Pancreas (tissue), 10 donors: ENCODE results near the gene CHST8. TPM values are rescaled to one million over a fixed set of nuclear protein-coding genes. Genes with fewer than 3 reads are reported as not detected.

Experiments
- ATAC-seq, 4 donors: fragments of 200-7000 bp; cut with Tn5 transposase; one replicate each; pipeline versions ENCODE4 v1.8.0 to v1.9.1; 2020; ENCODE audit warnings: mild to moderate bottlenecking in 4 of 4, moderate library complexity in 4 of 4
- DNase-seq, 6 donors: peaks; one replicate each; pipeline ENCODE4 v3.0.0-alpha.2; 2020
- FAIRE-seq: peaks from 2 replicates; lab custom pipeline; 2012; peaks lifted over from hg19 to GRCh38; lab: Jason Lieb, UNC
- H3K27ac ChIP-seq, 4 donors: fragments of 200-600 bp; sonication (generic); 1 replicate in 3 of 4; 2 replicates in 1 of 4; pipeline versions ENCODE4 v1.5.0 to v1.8.0; 2020
- H3K27me3 ChIP-seq, 4 donors: fragments of 200-600 bp; one replicate each; pipeline ENCODE4 v1.8.0; 2021
- H3K36me3 ChIP-seq, 3 donors: fragments of 200-600 bp; sonication (generic) in 1 of 3; one replicate each; pipeline versions ENCODE4 v1.5.0 to v1.8.0; 2020 to 2021
- H3K4me1 ChIP-seq, 3 donors: fragments of 200-600 bp; one replicate each; pipeline ENCODE4 v1.8.0; 2021
- H3K4me3 ChIP-seq, 4 donors: fragments of 200-600 bp; sonication (generic) in 2 of 4; one replicate each; pipeline versions ENCODE4 v1.5.0 to v1.8.0; 2020 to 2021
- H3K9me3 ChIP-seq, 4 donors: fragments of 200-600 bp; one replicate each; pipeline ENCODE4 v1.8.0; 2021
- WGBS, 2 donors: extraction: QIAGEN DNeasy Blood & Tissue Kit; methylation state at CpG; one replicate each; pipeline ENCODE4 v1.1.7; 2013; 5-methylcytosine and 5-hydroxymethylcytosine counted together
- intact Hi-C, 3 donors: fragments of 100-400 bp; cut with DNase I; formaldehyde crosslinking; loops; one replicate each; pipeline versions ENCODE4 v1.11.1 to v1.14.2; 2022
- polyA plus RNA-seq, 2 donors: library from polyadenylated mRNA; stranded (reverse); fragments of 200-250 nt; gene quantifications; one replicate each; pipeline ENCODE4 v1.2.3, GENCODE V29; 2013
- total RNA-seq, 6 donors: library from RNA; stranded (reverse); fragmentation: NEBNext Ultra II Directional in 4 of 6; extraction: Animal tissue kit (Norgen Biotek cat#: 25700) in 4 of 6; gene quantifications; one replicate each; pipeline versions ENCODE4 v1.2.1 to v1.2.4, GENCODE V29; 2021 to 2023
- TF ChIP-seq, protein P1 (sequence below), 4 donors: fragments of 200-600 bp; sonication (generic) in 3 of 4; IDR thresholded peaks; one replicate each; pipeline versions ENCODE4 v1.5.0 to v1.8.0; 2021; ENCODE audit warnings: antibody characterized with exemption in 4 of 4
- donor health status: healthy with polysubstance abuse.
- donor health status: DM: no; HTN: no; CAD: no; lungs with moderate emphysema.
- donor health status: DM: no; HTN: no; CAD: no.
- donor health status: control.
- donor health status: control.
- donor health status: Bipolar disorder and iron deficiency.
- donor health status: DM: yes; HTN: yes; CAD: no.
- donor health status: DM: no; HTN: no; CAD: no.
- donor health status: DM: no; HTN: no; CAD: no.
- donor health status: DM: yes; HTN: yes; CAD: no.

The CHST8 gene
- total and polyA plus RNA-seq, 8 donors = 0.41 to 3.6 (median 0.89) TPM

DNA sequence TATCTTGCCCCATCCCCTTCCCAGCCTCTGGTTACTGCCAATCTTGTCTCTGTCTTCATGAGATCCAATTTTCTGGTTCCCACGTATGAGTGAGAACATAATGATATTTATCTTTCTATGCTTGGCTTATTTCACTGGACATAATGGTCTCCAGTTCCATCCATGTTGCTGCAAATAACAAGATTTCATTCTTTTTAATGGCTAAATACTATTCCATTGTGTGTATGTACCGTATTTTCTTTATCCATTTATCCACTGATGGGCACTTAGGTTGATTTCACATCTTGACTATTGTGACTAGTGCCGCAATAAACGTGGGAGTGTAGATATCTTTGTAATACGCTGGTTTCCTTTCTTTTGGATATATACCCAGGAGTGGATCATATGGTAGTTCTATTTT lies 43.0 kb downstream of the CHST8 start:
- H3K27me3 ChIP-seq = no peaks in the 10 kb centered on the region
- intact Hi-C loops = no loop called here
- ATAC-seq (no peak), FAIRE-seq (no peak), DNase-seq (no peak)
- 70 to 83% methylated on average over 5 of the region's 5 CpGs for WGBS, 2 donors
- no peaks in the 10 kb centered on the region for H3K4me1 ChIP-seq
- TF ChIP-seq, protein P1, sequence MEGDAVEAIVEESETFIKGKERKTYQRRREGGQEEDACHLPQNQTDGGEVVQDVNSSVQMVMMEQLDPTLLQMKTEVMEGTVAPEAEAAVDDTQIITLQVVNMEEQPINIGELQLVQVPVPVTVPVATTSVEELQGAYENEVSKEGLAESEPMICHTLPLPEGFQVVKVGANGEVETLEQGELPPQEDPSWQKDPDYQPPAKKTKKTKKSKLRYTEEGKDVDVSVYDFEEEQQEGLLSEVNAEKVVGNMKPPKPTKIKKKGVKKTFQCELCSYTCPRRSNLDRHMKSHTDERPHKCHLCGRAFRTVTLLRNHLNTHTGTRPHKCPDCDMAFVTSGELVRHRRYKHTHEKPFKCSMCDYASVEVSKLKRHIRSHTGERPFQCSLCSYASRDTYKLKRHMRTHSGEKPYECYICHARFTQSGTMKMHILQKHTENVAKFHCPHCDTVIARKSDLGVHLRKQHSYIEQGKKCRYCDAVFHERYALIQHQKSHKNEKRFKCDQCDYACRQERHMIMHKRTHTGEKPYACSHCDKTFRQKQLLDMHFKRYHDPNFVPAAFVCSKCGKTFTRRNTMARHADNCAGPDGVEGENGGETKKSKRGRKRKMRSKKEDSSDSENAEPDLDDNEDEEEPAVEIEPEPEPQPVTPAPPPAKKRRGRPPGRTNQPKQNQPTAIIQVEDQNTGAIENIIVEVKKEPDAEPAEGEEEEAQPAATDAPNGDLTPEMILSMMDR (IDR thresholded peaks at IDR 0.05) = no peak
- no peak overlapping the region for H3K27ac ChIP-seq
- no peak overlapping the region for H3K4me3 ChIP-seq
- H3K36me3 ChIP-seq = no peaks in the 10 kb centered on the region
- no peaks in the 10 kb centered on the region for H3K9me3 ChIP-seq

- no peak for ATAC-seq
- Histone ChIP-seq H3K9me3 (no peaks in the 10 kb centered on the region), H3K4me3 (no peak overlapping the region), H3K27me3 (no peaks in the 10 kb centered on the region), H3K36me3 (no peaks in the 10 kb centered on the region), H3K4me1 (no peaks in the 10 kb centered on the region), H3K27ac (no peak overlapping the region)
- intact Hi-C loops = no loop called here
- no peak for DNase-seq
- TF ChIP-seq, protein P1 (IDR thresholded peaks at IDR 0.05) = no peak
- FAIRE-seq = no peak
- 61 to 74% methylated on average over 22 of the region's 22 CpGs for WGBS, 2 donors
Measured at GRCh38 chr19:33665776-33666595, 44.2 kb downstream of the CHST8 start.

DNA sequence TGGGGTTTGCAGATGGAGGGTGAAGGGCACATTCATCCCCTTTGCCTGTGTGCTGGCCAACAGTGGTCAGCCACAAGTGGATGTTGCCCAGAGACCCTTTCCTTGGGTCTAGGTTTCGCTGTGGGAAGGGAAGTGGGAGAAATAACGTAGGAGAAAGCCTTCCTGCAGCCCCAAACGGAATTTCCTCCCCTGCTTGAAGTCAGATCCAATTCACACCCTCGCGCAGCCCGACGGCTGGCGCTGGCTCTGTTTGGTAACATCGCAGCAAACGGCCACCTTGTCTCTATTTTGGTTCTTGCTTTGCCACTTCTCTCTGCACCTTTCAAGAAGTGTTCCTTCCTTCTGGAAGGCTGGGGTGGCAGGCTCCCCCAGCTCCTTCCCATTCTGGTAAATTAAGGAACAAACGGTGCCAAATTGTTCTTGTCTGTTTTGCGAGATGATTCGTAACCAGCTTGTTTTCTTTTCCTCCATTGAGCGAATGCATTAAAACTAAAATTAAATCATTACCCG lies 45.4 kb downstream of the CHST8 start:
- TF ChIP-seq, protein P1 (IDR thresholded peaks at IDR 0.05) = no peak
- FAIRE-seq (no peak), DNase-seq (no peak), ATAC-seq (no peak)
- intact Hi-C loops = no loop called here
- H3K27me3 ChIP-seq = no peaks in the 10 kb centered on the region
- no peaks in the 10 kb centered on the region for H3K4me1 ChIP-seq
- H3K4me3 ChIP-seq = no peak overlapping the region
- H3K36me3 ChIP-seq = no peaks in the 10 kb centered on the region
- H3K27ac ChIP-seq = no peak overlapping the region
- no peaks in the 10 kb centered on the region for H3K9me3 ChIP-seq
- WGBS, 2 donors = 62 to 73% methylated on average over 15 of the region's 15 CpGs

GRCh38 chr19:33667881-33668280 lies 46.1 kb downstream of the CHST8 start:
- TF ChIP-seq, protein P1 (IDR thresholded peaks at IDR 0.05) = no peak
- Histone ChIP-seq H3K4me3 (no peak overlapping the region), H3K36me3 (no peaks in the 10 kb centered on the region), H3K27me3 (no peaks in the 10 kb centered on the region), H3K9me3 (no peaks in the 10 kb centered on the region), H3K4me1 (no peaks in the 10 kb centered on the region), H3K27ac (no peak overlapping the region)
- no peak for ATAC-seq
- 59 to 74% methylated on average over 15 of the region's 15 CpGs for WGBS, 2 donors
- intact Hi-C loops = no loop called here
- DNase-seq = no peak
- no peak for FAIRE-seq

DNA sequence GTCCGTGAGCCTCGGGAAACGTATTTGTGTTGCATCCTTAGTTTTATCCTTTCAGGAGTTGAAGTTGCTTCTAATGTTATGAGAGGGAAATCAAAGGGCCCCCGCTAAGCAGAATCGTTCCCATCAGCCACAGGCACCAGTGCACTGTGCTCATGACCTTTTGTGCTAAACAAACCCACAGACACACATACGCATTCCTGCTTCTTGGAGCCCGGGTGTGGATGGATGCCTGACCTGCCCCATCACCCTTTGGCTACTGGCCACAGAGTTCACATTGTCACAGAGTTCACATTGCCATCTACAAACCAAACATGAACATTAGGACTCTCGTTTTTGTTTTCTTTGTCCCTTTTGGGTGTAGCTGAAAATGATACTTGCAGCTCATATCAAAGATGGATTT lies 47.2 kb downstream of the CHST8 start:
- Histone ChIP-seq H3K4me1 (no peaks in the 10 kb centered on the region), H3K27ac (no peak overlapping the region), H3K36me3 (no peaks in the 10 kb centered on the region), H3K4me3 (no peak overlapping the region), H3K9me3 (no peaks in the 10 kb centered on the region), H3K27me3 (no peaks in the 10 kb centered on the region)
- intact Hi-C loops = no loop called here
- ATAC-seq (no peak), FAIRE-seq (no peak), DNase-seq (no peak)
- TF ChIP-seq, protein P1 (IDR thresholded peaks at IDR 0.05) = no peak
- 53 to 67% methylated on average over 8 of the region's 8 CpGs for WGBS, 2 donors
